Fibroblast of pulmonary artery (primary cell): ENCODE data around the gene DDX41.

Experiments
- DNase-seq: peaks from one replicate; pipeline ENCODE4 v3.0.0-alpha.2; 2010; ENCODE audit warnings: low read depth
- H3K4me3 ChIP-seq: replicated peaks from 2 replicates; pipeline ENCODE4 v1.5.1; 2011; ENCODE audit warnings: low read depth, mild to moderate bottlenecking, control low read depth, low read length, moderate library complexity
- CTCF ChIP-seq: IDR thresholded peaks from 2 replicates; pipeline ENCODE4 v1.5.1; 2011; ENCODE audit warnings: mild to moderate bottlenecking, control low read depth, low read length, inconsistent platforms; ENCODE audit errors: missing control alignments

Gene DDX41

GRCh38 chr5:177476531-177477233 is 40.1 kb downstream of the DDX41 start:
- no peak for TF ChIP-seq CTCF
- no peak overlapping the region for H3K4me3 ChIP-seq
- DNase-seq: peak; percentile 62

- no peak for DNase-seq
- TF ChIP-seq CTCF: no peak
- no peak overlapping the region for H3K4me3 ChIP-seq
Observed at GRCh38 chr5:177475563-177476427, 41.0 kb downstream of the DDX41 start.

DNA sequence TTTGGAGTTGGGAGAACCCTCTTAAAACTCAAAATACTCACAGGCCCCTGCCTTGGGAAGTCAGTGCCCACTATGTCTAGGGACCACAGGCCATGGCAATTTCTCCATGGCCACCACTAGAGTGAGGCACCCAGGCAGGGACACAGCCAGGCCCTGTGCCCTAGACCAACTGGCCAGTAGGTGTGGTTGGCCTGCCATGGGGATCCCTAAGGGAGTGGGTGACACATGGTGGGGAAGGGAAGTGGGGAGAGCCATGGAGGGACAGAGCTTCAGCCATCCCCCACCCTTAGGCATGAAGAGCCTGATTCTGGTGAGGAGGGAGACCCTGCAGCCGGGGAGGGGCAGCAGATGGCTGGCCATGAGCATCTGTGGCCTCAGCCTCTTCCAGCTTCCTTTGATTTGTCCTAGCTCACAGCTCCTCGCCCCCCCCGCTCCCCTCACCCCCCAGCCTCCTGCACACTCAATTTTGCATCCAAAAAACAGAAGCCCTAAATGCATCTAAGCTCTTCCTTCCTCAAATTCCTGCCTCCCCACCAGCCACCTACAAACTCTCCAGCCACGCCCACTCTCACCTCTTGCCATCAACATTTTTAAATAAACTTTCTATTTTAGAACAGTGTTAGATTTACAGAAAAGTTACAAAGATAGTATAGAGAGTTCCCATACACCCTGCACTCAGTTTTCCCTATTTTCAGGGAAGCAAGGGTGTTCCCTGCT is 41.8 kb downstream of the DDX41 start:
- DNase-seq: no peak
- no peak for TF ChIP-seq CTCF

DNA sequence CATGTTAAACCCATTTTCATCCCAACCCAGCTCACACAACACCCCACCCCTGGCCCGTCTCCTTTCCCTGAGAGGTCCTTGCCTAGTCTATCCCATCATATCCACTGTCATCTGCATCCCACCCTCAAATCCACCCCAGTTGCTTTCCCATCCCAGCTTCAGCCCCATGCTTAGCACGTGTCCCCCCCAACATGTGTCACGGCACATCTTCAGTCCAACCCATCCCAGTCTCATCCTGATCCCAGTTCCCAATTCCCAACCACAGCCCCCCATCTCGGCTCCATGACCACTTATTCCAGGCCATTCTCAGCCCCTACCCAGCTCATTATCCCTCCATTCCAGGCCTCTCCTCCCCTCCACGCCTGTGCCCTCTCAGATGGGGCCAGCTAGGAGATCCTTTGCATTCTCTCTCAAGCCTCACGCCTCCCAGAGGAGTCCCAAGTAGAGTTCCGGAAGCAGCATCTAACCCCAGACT is 42.7 kb downstream of the DDX41 start:
- no peak for DNase-seq
- TF ChIP-seq CTCF: no peak
- H3K4me3 ChIP-seq: no peak overlapping the region

More for the DNA sequence above, 41.8 kb downstream of the DDX41 start:
- H3K4me3 ChIP-seq: no peak overlapping the region

- no peak for TF ChIP-seq CTCF
- H3K4me3 ChIP-seq: peak within 1 kb of the TSS; percentile 77
- peak; percentile 52 for DNase-seq
Observed at GRCh38 chr5:177473443-177474001, 43.2 kb downstream of the DDX41 start, which contains the start of gene DBN1. DBN1 (minus strand) TSS chr5:177473634; CDS start chr5:177473521, 113 bp downstream.
